ENCODE data around the gene ARHGAP9. TPM values are rescaled to one million over a fixed set of nuclear protein-coding genes. Genes with fewer than 3 reads are reported as not detected.

The ARHGAP9 gene
- total RNA-seq, 2 donors from 2014 or later: 225 to 295 TPM

GRCh38 chr12:57477710-57478681, 1.7 kb downstream of the ARHGAP9 start:
- H3K9me3 ChIP-seq (ENCODE audit: control insufficient read depth, low read length, poor library complexity, severe bottlenecking): no peaks in the 10 kb centered on the region
- peak overlapping the region; percentile 98 for H3K4me3 Mint-ChIP-seq
- ATAC-seq: peak; percentile 70
- H3K36me3 Mint-ChIP-seq (ENCODE audit: low read depth): peaks cover 16% of the 10 kb centered on the region
- peaks cover 67% of the 10 kb centered on the region for H3K4me1 Mint-ChIP-seq
- H3K27ac Mint-ChIP-seq: peak overlapping the region; percentile 100
- DNase-seq: peak in 2 of 3 donors; percentile 32 to 65
- no peaks in the 10 kb centered on the region for H3K27me3 Mint-ChIP-seq

DNA sequence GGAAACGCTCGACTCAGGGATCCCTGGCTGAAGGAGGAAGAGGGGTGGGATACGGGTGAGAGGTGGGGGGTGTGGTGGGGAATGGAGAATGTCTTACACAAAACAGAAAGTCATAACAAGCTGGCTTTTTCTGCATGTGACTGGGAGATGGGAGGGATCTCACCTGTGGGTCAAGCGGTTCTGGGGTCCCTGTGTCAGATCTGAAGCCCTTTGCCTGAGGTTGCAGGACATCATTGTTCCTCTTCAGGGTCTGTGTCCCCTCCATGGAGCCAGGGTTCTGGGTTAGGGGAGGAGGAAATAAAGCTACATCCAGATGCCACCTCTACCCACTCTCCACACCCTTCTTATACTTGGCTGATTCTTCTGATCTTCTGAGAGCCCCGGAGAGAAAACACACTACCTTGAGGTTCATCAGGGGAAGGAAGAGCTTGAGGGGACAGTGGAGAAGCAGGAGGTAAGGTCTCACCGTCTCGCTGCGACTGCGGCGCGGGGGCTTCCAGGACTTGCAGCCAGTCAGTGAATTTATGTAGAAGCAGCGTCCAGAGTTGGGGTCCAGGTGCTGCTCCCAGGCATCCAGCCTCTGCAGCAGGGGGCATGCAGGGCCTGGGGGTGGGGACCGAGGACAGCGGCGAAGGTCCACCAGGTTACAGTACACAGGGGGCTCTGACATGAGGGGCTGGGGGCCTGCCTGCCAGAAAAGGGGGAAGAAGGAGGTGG, 2.5 kb downstream of the ARHGAP9 start:
- H3K36me3 Mint-ChIP-seq (ENCODE audit: low read depth): peaks cover 16% of the 10 kb centered on the region
- H3K4me3 Mint-ChIP-seq: peak overlapping the region; percentile 98
- DNase-seq: no peak
- ATAC-seq: no peak
- H3K9me3 ChIP-seq (ENCODE audit: control insufficient read depth, low read length, poor library complexity, severe bottlenecking): no peaks in the 10 kb centered on the region
- H3K27me3 Mint-ChIP-seq: no peaks in the 10 kb centered on the region
- H3K27ac Mint-ChIP-seq: peak overlapping the region; percentile 100
- peaks cover 73% of the 10 kb centered on the region for H3K4me1 Mint-ChIP-seq

DNA sequence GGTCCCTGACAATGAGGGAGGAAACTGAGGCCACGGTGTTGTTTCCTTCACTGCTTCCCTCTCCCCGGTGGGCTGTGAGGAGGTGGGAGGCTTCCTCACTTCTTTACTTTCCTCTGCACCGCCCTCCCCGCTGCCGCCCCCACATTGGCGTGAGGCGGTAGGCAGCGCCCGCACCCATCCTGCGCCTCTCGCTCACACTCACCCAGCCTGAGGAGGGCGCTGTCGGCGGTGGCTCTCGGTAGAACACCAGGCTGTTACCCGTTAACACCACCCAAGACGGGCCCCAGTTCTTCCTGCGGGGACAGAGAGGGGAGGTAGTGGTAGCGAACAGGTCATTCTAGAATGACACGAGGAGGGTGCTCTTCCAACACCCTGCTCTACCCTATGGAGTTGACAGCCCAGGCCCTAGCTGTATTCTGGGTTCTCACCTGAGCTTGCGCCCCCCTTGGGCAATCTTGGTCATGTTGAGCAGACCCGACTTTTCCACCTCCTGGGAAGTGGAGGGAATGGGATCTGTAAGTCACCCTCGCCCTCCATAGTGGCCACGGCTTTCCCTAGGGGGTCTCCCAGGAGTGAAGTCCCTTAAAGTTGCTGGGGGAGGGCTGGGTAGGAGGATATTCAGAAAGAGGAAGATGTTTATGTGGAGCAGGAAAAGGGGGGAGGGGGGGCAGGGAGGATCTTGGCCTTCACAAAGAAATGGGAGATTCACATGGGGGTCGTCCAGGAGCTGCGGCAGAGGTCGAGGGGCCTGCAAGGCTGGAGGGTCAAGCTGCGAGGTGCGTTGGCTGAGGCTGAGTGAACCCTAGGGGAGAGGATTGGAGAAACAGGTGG, 3.3 kb downstream of the ARHGAP9 start:
- H3K9me3 ChIP-seq (ENCODE audit: control insufficient read depth, low read length, poor library complexity, severe bottlenecking): no peaks in the 10 kb centered on the region
- peaks cover 73% of the 10 kb centered on the region for H3K4me1 Mint-ChIP-seq
- no peaks in the 10 kb centered on the region for H3K27me3 Mint-ChIP-seq
- ATAC-seq (peak; percentile 35), DNase-seq (peak; percentile 45 to 68 (median 56))
- peak overlapping the region; percentile 100 for H3K27ac Mint-ChIP-seq
- peaks cover 16% of the 10 kb centered on the region for H3K36me3 Mint-ChIP-seq (ENCODE audit: low read depth)
- H3K4me3 Mint-ChIP-seq: peak overlapping the region; percentile 98

DNA sequence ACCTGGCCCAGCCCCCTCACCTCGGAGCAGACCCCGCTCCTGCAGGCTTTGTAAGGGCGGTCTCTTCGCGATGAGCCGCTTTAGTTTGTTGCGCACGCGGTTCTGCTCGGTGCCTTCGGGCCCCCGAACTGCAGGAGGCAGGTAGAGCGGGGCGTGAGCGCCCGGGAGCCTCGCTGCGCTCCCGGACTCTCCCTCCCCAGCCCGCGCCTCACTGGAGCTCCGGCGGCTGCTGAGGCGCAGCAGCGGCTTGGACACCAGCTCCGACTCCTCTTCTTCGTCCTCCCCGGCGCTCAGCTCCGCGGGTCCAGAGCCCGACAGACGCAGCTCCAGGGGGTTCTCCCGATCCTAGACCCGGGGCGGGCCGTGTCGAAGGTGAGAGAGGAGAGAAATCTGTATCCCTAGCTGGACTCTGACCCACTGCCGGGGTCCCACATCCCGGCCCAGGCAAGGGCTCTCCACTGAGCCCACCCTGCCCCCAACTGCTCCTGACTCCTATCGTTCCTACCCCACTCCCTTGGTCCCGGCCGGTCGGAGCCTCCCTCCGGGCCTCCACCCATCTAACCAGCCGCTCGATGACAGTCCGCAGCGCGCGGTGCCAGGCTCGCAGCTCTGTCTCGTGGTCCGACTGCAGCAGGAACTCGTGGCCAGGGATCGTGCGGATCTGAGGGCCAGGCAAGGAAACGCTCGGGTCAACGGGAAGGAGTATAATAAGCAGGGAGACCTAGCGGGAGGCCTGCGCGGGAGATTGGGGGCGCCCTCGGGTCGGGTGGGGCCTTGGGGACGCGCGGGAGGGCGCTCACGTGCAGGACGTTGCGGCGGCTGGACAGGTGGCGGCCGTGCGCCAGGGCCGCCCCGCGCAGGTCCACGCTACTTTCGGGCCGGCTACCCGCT, 4.2 kb downstream of the ARHGAP9 start:
- Mint-ChIP-seq H3K4me1 (peaks cover 69% of the 10 kb centered on the region), H3K27ac (peak overlapping the region; percentile 100), H3K4me3 (peak overlapping the region; percentile 98), H3K27me3 (no peaks in the 10 kb centered on the region), H3K36me3 (ENCODE audit: low read depth) (peaks cover 16% of the 10 kb centered on the region)
- DNase-seq (no peak), ATAC-seq (no peak)
- no peaks in the 10 kb centered on the region for H3K9me3 ChIP-seq (ENCODE audit: control insufficient read depth, low read length, poor library complexity, severe bottlenecking)

DNA sequence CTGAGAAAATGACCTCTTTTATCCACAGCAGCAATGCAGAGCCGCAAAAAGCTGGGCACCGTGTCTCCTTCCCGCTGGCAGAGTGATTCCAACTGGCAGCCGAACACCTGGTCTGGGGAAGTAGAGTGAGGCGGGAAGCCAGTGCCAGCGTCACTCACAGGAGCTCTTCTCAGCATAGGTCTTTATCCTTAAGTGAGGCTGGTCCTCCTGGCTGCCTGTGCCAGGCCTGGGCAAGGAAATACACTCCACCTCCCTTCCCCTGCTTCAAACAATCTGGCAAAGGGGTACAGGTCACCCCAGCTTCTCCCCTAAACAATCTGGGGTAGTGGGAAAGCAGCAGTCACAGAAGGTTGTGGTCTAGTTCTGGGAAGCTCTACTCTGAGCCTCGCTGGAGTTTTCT, 4.8 kb downstream of the ARHGAP9 start:
- ATAC-seq: no peak
- no peaks in the 10 kb centered on the region for H3K9me3 ChIP-seq (ENCODE audit: control insufficient read depth, low read length, poor library complexity, severe bottlenecking)
- Mint-ChIP-seq H3K36me3 (ENCODE audit: low read depth) (peaks cover 16% of the 10 kb centered on the region), H3K27ac (peak overlapping the region; percentile 88), H3K4me3 (peak overlapping the region; percentile 75), H3K27me3 (no peaks in the 10 kb centered on the region), H3K4me1 (peaks cover 64% of the 10 kb centered on the region)
- DNase-seq: no peak

- no peaks in the 10 kb centered on the region for H3K9me3 ChIP-seq (ENCODE audit: control insufficient read depth, low read length, poor library complexity, severe bottlenecking)
- ATAC-seq: no peak
- Mint-ChIP-seq H3K4me3 (peak overlapping the region; percentile 75), H3K27me3 (no peaks in the 10 kb centered on the region), H3K27ac (peak overlapping the region; percentile 88), H3K4me1 (peaks cover 60% of the 10 kb centered on the region), H3K36me3 (ENCODE audit: low read depth) (peaks cover 16% of the 10 kb centered on the region)
- no peak for DNase-seq
Observed at GRCh38 chr12:57474430-57474829, 5.2 kb downstream of the ARHGAP9 start.

- no peaks in the 10 kb centered on the region for H3K27me3 Mint-ChIP-seq
- ATAC-seq: no peak
Observed at GRCh38 chr12:57473886-57474285, 5.8 kb downstream of the ARHGAP9 start.

GRCh38 chr12:57473392-57473791, 6.3 kb downstream of the ARHGAP9 start:
- ATAC-seq (no peak), DNase-seq (no peak)
- peak overlapping the region; percentile 88 for H3K27ac Mint-ChIP-seq

More at GRCh38 chr12:57473886-57474285, 5.8 kb downstream of the ARHGAP9 start:
- H3K4me1 Mint-ChIP-seq: peaks cover 55% of the 10 kb centered on the region
- peak overlapping the region; percentile 75 for H3K4me3 Mint-ChIP-seq
- peak overlapping the region; percentile 88 for H3K27ac Mint-ChIP-seq
- no peaks in the 10 kb centered on the region for H3K9me3 ChIP-seq (ENCODE audit: control insufficient read depth, low read length, poor library complexity, severe bottlenecking)
- H3K36me3 Mint-ChIP-seq (ENCODE audit: low read depth): peaks cover 19% of the 10 kb centered on the region
- no peak for DNase-seq

GRCh38 chr12:57472391-57472790, 7.3 kb downstream of the ARHGAP9 start:
- H3K9me3 ChIP-seq (ENCODE audit: control insufficient read depth, low read length, poor library complexity, severe bottlenecking): no peaks in the 10 kb centered on the region
- no peak overlapping the region for H3K27ac Mint-ChIP-seq
- H3K4me1 Mint-ChIP-seq: peaks cover 47% of the 10 kb centered on the region
- no peaks in the 10 kb centered on the region for H3K27me3 Mint-ChIP-seq
- ATAC-seq (no peak), DNase-seq (no peak)
- H3K4me3 Mint-ChIP-seq: no peak overlapping the region
- H3K36me3 Mint-ChIP-seq (ENCODE audit: low read depth): peaks cover 19% of the 10 kb centered on the region

More at GRCh38 chr12:57473392-57473791, 6.3 kb downstream of the ARHGAP9 start:
- no peaks in the 10 kb centered on the region for H3K27me3 Mint-ChIP-seq
- H3K36me3 Mint-ChIP-seq (ENCODE audit: low read depth): peaks cover 19% of the 10 kb centered on the region
- H3K9me3 ChIP-seq (ENCODE audit: control insufficient read depth, low read length, poor library complexity, severe bottlenecking): no peaks in the 10 kb centered on the region
- peaks cover 50% of the 10 kb centered on the region for H3K4me1 Mint-ChIP-seq
- H3K4me3 Mint-ChIP-seq: no peak overlapping the region

DNA sequence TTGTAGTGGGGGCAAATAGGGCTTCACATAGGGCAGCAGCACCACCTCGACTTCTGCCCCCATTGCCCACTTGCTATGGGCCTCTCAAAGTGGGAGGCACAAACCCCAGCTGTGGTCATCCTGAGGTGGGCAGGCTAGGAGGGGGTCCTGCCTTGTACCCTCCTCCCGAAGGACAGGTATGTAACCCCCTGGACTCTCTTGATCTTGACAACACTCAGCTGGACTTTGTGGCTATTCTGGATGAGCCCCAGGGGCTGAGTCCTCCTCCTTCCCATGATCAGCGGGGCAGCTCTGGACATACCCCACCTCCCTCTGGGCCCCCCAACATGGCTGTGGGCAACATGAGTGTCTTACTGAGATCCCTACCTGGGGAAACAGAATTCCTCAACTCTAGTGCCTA, 8.0 kb downstream of the ARHGAP9 start:
- DNase-seq (no peak), ATAC-seq (no peak)
- peak overlapping the region; percentile 43 for H3K27ac Mint-ChIP-seq
- H3K4me1 Mint-ChIP-seq: peaks cover 43% of the 10 kb centered on the region
- peaks cover 17% of the 10 kb centered on the region for H3K36me3 Mint-ChIP-seq (ENCODE audit: low read depth)
- H3K9me3 ChIP-seq (ENCODE audit: control insufficient read depth, low read length, poor library complexity, severe bottlenecking): no peaks in the 10 kb centered on the region
- H3K4me3 Mint-ChIP-seq: no peak overlapping the region
- H3K27me3 Mint-ChIP-seq: no peaks in the 10 kb centered on the region

DNA sequence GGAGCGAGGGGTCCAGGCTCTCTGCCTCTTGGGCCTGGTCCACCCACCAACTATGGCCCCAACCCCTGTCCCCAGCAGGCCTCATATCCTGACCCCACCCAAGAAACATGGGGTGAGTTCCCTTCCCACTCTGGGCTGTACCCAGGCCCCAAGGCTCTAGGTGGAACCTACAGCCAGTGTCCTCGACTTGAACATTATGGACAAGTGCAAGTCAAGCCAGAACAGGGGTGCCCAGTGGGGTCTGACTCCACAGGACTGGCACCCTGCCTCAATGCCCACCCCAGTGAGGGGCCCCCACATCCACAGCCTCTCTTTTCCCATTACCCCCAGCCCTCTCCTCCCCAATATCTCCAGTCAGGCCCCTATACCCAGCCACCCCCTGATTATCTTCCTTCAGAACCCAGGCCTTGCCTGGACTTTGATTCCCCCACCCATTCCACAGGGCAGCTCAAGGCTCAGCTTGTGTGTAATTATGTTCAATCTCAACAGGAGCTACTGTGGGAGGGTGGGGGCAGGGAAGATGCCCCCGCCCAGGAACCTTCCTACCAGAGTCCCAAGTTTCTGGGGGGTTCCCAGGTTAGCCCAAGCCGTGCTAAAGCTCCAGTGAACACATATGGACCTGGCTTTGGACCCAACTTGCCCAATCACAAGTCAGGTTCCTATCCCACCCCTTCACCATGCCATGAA, 8.6 kb downstream of the ARHGAP9 start:
- Mint-ChIP-seq H3K4me3 (peak overlapping the region; percentile 41), H3K27ac (peak overlapping the region; percentile 43), H3K36me3 (ENCODE audit: low read depth) (peaks cover 17% of the 10 kb centered on the region), H3K4me1 (peaks cover 37% of the 10 kb centered on the region), H3K27me3 (no peaks in the 10 kb centered on the region)
- ATAC-seq: no peak
- no peaks in the 10 kb centered on the region for H3K9me3 ChIP-seq (ENCODE audit: control insufficient read depth, low read length, poor library complexity, severe bottlenecking)
- DNase-seq: no peak

Measured in T-helper 17 cell (primary cell).